ENCODE data around the gene PGBD2.

DNA sequence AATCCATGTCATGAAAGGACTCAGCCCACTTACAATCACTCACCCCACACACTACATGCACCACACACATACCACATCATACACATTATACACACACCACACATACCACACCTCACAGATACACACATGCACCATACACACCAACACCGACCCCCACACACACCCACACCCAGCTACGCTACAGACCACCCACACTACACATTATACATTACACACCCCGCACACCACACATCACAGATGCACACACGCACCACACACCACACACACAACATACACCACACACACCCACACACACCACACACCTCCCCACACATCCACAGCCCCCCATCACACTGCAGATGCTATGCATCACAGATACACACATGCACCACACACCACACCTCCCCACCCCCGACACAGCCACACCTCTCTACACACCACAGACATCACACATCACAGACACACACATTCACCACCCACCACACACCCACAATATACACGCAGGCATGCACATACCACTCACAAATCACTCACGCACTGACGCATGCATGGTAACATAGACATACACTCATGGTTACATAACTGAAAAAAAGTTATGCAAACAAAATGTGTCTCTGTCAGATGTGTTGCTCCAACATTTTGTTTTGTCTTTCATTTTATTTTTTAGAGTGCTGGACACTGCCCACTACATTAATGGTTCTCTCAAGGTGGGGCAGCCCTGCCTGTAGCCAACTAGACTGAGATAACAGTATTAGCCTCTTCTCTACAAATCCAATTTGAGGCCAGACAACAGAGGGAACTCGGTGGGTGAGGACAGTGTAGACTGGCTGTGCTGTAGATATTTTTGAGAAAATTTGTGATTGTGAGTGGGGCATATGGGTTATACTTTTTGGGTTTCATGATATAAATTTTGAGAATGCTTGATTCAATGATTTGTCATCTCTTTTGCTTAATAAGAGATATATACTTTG is 15.2 kb upstream of the PGBD2 start:
- TF ChIP-seq EZH2 (IDR thresholded peaks at IDR 0.05; ENCODE audit: borderline replicate concordance, low read depth, low read length, poor library complexity, severe bottlenecking): no peak
- TF ChIP-seq, protein P1, sequence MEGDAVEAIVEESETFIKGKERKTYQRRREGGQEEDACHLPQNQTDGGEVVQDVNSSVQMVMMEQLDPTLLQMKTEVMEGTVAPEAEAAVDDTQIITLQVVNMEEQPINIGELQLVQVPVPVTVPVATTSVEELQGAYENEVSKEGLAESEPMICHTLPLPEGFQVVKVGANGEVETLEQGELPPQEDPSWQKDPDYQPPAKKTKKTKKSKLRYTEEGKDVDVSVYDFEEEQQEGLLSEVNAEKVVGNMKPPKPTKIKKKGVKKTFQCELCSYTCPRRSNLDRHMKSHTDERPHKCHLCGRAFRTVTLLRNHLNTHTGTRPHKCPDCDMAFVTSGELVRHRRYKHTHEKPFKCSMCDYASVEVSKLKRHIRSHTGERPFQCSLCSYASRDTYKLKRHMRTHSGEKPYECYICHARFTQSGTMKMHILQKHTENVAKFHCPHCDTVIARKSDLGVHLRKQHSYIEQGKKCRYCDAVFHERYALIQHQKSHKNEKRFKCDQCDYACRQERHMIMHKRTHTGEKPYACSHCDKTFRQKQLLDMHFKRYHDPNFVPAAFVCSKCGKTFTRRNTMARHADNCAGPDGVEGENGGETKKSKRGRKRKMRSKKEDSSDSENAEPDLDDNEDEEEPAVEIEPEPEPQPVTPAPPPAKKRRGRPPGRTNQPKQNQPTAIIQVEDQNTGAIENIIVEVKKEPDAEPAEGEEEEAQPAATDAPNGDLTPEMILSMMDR (conservative IDR thresholded peaks at IDR 0.05; ENCODE audit: low read depth, low read length): no peak
